Measurements from ENCODE around the gene CAPG. TPM values are rescaled to one million over a fixed set of nuclear protein-coding genes. Genes with fewer than 3 reads are reported as not detected.

The CAPG gene
- total and polyA plus RNA-seq, 2 of the 4 experiments (the other 2 are of a cell fraction): 79.9 to 98.3 TPM

- in situ Hi-C loops (cut with MboI; ENCODE audit: low sequenced_read_pairs): no loop called here
- H4K91ac ChIP-seq (ENCODE audit: insufficient read depth, low read depth, low read length): no peak overlapping the region
- no peaks in the 10 kb centered on the region for H3K27me3 ChIP-seq (ENCODE audit: control insufficient read depth, insufficient read depth, low read length)
- no peak overlapping the region for H2BK120ac ChIP-seq (ENCODE audit: low read depth, low read length)
- H2BK15ac ChIP-seq (ENCODE audit: low read depth, low read length): no peak overlapping the region
- no peaks in the 10 kb centered on the region for H3K9me3 ChIP-seq (ENCODE audit: control insufficient read depth, insufficient read depth, low read length)
- TF ChIP-seq CTCF (conservative IDR thresholded peaks at IDR 0.05; ENCODE audit: low read depth, low read length): no peak
- TF ChIP-seq RFX5 (IDR thresholded peaks at IDR 0.05; ENCODE audit: low read depth, low read length): no peak
- no peak for TF ChIP-seq POLR2A (IDR thresholded peaks at IDR 0.05; ENCODE audit: low read depth, low read length)
- TF ChIP-seq SMC3 (IDR thresholded peaks at IDR 0.05; ENCODE audit: low read depth, low read length): no peak
- TF ChIP-seq, protein P1, sequence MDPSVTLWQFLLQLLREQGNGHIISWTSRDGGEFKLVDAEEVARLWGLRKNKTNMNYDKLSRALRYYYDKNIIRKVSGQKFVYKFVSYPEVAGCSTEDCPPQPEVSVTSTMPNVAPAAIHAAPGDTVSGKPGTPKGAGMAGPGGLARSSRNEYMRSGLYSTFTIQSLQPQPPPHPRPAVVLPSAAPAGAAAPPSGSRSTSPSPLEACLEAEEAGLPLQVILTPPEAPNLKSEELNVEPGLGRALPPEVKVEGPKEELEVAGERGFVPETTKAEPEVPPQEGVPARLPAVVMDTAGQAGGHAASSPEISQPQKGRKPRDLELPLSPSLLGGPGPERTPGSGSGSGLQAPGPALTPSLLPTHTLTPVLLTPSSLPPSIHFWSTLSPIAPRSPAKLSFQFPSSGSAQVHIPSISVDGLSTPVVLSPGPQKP (IDR thresholded peaks at IDR 0.05; ENCODE audit: borderline replicate concordance, low read depth, low read length): no peak
- ChIA-PET POLR2A (ENCODE audit: unreplicated experiment) (interaction anchor here (0.6 kb wide), 1 partner anchor 629 kb away, joined by 12 read pairs; no protein-coding TSS in a partner anchor), CTCF (no interaction called here)
- H3K27ac ChIP-seq (ENCODE audit: insufficient read depth, low read length): no peak overlapping the region
- no peak overlapping the region for H3K4me3 ChIP-seq (ENCODE audit: insufficient read depth, low read depth, low read length)
- H3K56ac ChIP-seq (ENCODE audit: extremely low read depth, insufficient read depth, low read length): no peak overlapping the region
- H2BK20ac ChIP-seq (ENCODE audit: low read depth, low read length): no peak overlapping the region
- H4K5ac ChIP-seq (ENCODE audit: low read depth, low read length): no peak overlapping the region
- no peak overlapping the region for H2BK5ac ChIP-seq (ENCODE audit: low read depth, low read length, poor library complexity, severe bottlenecking)
- H3K9ac ChIP-seq (ENCODE audit: low read depth, low read length): no peak overlapping the region
- WGBS, 2 experiments (ENCODE audit: extremely low coverage in 2 of 2, insufficient read length in 1 of 2): 20% methylated on average over 1 of the region's 5 CpGs; no CpG with 5 or more reads in 1 of the 2 experiments
- no peak overlapping the region for H3K18ac ChIP-seq (ENCODE audit: low read depth, low read length)
- no peak overlapping the region for H3K23ac ChIP-seq (ENCODE audit: low read depth, low read length)
- H3K4me1 ChIP-seq (ENCODE audit: control insufficient read depth, insufficient read depth, low read length): peaks cover 3% of the 10 kb centered on the region; the same call in 1 of the 2 replicates
- DNase-seq (no peak), ATAC-seq (ENCODE audit: low read depth) (peak; percentile 72)
- H3K79me1 ChIP-seq (ENCODE audit: low read depth in 1 of 2, low read length in 2 of 2): no peaks in the 10 kb centered on the region
- BruUV-seq (replicated peaks): no TSS peak
- peaks cover 11% of the 10 kb centered on the region for H3K9me1 ChIP-seq (ENCODE audit: insufficient read depth, low read length)
- no peak overlapping the region for H3K4ac ChIP-seq (ENCODE audit: low read depth, low read length)
- H2AK9ac ChIP-seq (replicated peaks; ENCODE audit: low read depth, low read length, poor library complexity): peak overlapping the region; percentile 20
- H2AK5ac ChIP-seq (ENCODE audit: low read depth, low read length): no peak overlapping the region
- dilution Hi-C loops (cut with HindIII; ENCODE audit: low sequenced_read_pairs, unreplicated experiment): no loop called here
- no peak overlapping the region for H2AFZ ChIP-seq (replicated peaks; ENCODE audit: low read length, poor library complexity)
- H3K36me3 ChIP-seq (ENCODE audit: control insufficient read depth, insufficient read depth, low read length): peaks cover 9% of the 10 kb centered on the region
- no peak overlapping the region for H4K8ac ChIP-seq (ENCODE audit: low read depth in 2 of 2, low read length in 2 of 2)
- H3K14ac ChIP-seq (replicated peaks; ENCODE audit: low read depth, low read length): no peak overlapping the region
- H4K20me1 ChIP-seq (ENCODE audit: insufficient read depth, low read length): no peaks in the 10 kb centered on the region
- intact Hi-C loops (cut with micrococcal nuclease): no loop called here
- no peak overlapping the region for H3K4me2 ChIP-seq (ENCODE audit: low read depth, low read length)
These were observed 40.7 kb downstream of the CAPG start for GRCh38 chr2:85369500-85369899.

Data from IMR-90 (cell line).